NCI-H748 (cell line): ENCODE measurements around the gene F5.
"Not testable (repeated sequence)": the region's sequence is repeated elsewhere in the genome, so short reads cannot be mapped to it uniquely, and the experiment has no call there.

Experiments used
- DNase-seq: peaks from one replicate; lab custom pipeline; 2025; ENCODE audit not compliant: unreplicated experiment; lab: John Stamatoyannopoulos, UW

F5 gene

GRCh38 chr1:169546087-169546995, 39.9 kb downstream of the F5 start:
- peak; percentile 71 for DNase-seq

- no peak for DNase-seq
Observed at GRCh38 chr1:169545472-169545871, 40.8 kb downstream of the F5 start.

- DNase-seq = no peak
Observed at GRCh38 chr1:169538998-169539871, 47.0 kb downstream of the F5 start.

GRCh38 chr1:169534653-169535052, 51.6 kb downstream of the F5 start:
- no peak for DNase-seq

- DNase-seq = not testable (repeated sequence)
Observed at GRCh38 chr1:169533528-169534190, 52.6 kb downstream of the F5 start.

GRCh38 chr1:169530448-169530847, 55.8 kb downstream of the F5 start:
- DNase-seq = no peak

- DNase-seq = peak; percentile 78
Observed at GRCh38 chr1:169529068-169529642, 57.1 kb downstream of the F5 start.

- DNase-seq = no peak
Observed at GRCh38 chr1:169528215-169529067, 57.8 kb downstream of the F5 start.

- DNase-seq = peak; percentile 79
Observed at GRCh38 chr1:169527451-169528214, 58.6 kb downstream of the F5 start.

GRCh38 chr1:169527001-169527400, 59.3 kb downstream of the F5 start:
- no peak for DNase-seq

GRCh38 chr1:169526120-169526832, 60.0 kb downstream of the F5 start:
- no peak for DNase-seq

- no peak for DNase-seq
Observed at GRCh38 chr1:169525391-169525790, 60.9 kb downstream of the F5 start.

GRCh38 chr1:169523904-169524303, 62.4 kb downstream of the F5 start:
- DNase-seq = no peak

- DNase-seq = no peak
Observed at GRCh38 chr1:169521226-169521625, 65.1 kb downstream of the F5 start.

- DNase-seq = no peak
Observed at GRCh38 chr1:169517558-169518186, 68.6 kb downstream of the F5 start.

- no peak for DNase-seq
Observed at GRCh38 chr1:169515641-169516040, 70.6 kb downstream of the F5 start.

GRCh38 chr1:169514566-169515270, 71.6 kb downstream of the F5 start:
- DNase-seq = no peak

- no peak for DNase-seq
Observed at GRCh38 chr1:169513208-169513607, 73.1 kb downstream of the F5 start.
